HG02938 (cell line): ENCODE results near the gene HSD17B14.
"Not testable (repeated sequence)": the region's sequence is repeated elsewhere in the genome, so short reads cannot be mapped to it uniquely, and the experiment has no call there.

Experiments used
- ATAC-seq: cut with Tn5 transposase; IDR thresholded peaks from one replicate; pipeline ENCODE4 v1.9.1; 2021; ENCODE audit warnings: mild to moderate bottlenecking, moderate library complexity; ENCODE audit not compliant: unreplicated experiment

HSD17B14 gene

GRCh38 chr19:48768171-48768753, 68.0 kb downstream of the HSD17B14 start:
- not testable (repeated sequence) for ATAC-seq

- not testable (repeated sequence) for ATAC-seq
Observed at GRCh38 chr19:48765816-48766215, 70.5 kb downstream of the HSD17B14 start.
